Smooth muscle cell of the brain vasculature (primary cell): Measurements from ENCODE around the gene CKAP2L.
A peak's percentile ranks its signal among the peaks of the same experiment; 100 is the strongest.

Experiments used
- DNase-seq: peaks from one replicate; pipeline ENCODE4 v3.0.0-alpha.2; 2012; ENCODE audit warnings: low read depth, low spot score

The CKAP2L gene, protein sequence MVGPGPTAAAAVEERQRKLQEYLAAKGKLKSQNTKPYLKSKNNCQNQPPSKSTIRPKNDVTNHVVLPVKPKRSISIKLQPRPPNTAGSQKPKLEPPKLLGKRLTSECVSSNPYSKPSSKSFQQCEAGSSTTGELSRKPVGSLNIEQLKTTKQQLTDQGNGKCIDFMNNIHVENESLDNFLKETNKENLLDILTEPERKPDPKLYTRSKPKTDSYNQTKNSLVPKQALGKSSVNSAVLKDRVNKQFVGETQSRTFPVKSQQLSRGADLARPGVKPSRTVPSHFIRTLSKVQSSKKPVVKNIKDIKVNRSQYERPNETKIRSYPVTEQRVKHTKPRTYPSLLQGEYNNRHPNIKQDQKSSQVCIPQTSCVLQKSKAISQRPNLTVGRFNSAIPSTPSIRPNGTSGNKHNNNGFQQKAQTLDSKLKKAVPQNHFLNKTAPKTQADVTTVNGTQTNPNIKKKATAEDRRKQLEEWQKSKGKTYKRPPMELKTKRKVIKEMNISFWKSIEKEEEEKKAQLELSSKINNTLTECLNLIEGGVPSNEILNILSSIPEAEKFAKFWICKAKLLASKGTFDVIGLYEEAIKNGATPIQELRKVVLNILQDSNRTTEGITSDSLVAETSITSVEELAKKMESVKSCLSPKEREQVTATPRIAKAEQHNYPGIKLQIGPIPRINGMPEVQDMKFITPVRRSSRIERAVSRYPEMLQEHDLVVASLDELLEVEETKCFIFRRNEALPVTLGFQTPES

DNA sequence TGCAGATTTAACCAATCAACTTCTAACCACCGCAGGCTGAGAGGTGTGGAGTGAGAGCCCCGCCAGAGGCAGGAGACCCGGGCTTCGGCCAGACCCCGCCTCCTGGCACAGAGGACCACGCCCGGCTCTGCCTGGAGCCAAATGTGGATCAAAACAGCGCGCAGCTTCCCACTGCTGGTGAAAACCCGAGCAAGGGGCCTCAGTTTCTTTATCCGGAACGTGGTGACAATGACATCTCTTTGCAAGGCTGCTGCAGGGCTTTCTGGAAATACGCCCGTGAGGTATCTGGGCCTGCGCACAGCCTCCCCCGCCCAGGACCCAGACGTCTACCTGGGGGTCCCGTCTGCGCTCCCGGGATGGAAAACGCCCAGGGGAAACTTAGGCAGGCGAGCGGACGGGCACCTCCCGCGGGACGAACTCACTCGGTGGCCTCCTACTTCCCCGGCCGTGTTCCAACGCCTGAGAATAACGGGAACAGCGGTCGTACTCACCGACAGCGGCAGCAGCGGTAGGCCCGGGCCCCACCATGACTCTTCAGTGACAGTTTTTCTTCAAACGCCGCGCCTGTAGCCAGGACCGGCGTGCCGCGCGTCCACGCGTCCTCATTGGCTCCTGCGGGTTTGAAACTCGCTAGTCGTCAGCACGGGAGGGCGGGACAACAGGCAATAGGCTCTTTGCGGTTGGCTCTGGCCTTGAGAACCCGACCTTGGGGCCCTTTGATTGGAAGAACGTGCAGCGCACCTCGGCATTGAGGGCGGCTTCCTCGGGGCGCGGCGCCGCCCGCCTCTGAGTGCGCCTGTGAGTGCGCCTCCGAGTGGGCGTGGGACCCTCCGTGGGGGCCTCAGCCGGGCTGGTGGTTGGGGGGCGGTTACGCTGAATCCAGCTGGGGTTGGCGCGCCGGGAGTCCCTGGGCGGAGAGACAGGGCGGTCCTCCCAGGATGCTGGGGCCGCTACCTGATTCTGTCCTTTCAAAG, at the start of gene CKAP2L:
Gene CKAP2L, minus strand, starts transcription at position 539 of the 974 bp plus-strand sequence. Its CDS starts 11 bp downstream, at position 528.
- DNase-seq: peak; percentile 97

DNA sequence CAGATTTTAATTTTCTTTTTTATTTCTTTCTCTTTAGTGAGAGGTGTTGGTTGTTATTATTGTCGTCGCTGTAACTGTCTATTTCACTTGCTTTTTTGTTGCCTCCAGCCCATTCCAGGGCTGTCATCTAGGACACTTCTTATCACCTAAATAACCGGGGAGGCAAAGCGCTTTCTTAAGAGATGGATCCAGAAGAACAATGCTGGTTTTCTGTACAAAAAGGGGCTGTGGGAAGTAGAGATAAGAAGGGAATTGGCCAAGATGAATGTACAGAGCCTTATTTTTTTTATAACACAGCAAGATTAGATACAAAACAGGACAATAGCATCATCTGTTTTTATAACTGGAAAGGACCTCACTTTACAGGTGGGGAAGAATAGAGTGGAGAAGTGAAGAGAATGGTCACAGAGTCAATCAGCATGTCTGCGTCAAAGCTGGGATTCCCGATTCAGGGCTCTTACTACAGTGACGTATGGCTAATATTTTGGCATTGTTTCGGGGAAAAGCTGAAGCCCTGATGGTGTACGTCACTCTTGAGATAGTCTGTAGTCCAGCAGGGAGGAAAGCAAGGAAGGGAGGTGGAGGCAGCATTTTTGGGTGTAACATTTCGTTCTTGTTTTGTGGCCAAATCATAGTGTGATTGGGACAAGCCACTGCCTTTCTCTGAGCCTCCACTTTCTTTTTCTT, 49.0 kb upstream of the CKAP2L start:
- DNase-seq: no peak

DNA sequence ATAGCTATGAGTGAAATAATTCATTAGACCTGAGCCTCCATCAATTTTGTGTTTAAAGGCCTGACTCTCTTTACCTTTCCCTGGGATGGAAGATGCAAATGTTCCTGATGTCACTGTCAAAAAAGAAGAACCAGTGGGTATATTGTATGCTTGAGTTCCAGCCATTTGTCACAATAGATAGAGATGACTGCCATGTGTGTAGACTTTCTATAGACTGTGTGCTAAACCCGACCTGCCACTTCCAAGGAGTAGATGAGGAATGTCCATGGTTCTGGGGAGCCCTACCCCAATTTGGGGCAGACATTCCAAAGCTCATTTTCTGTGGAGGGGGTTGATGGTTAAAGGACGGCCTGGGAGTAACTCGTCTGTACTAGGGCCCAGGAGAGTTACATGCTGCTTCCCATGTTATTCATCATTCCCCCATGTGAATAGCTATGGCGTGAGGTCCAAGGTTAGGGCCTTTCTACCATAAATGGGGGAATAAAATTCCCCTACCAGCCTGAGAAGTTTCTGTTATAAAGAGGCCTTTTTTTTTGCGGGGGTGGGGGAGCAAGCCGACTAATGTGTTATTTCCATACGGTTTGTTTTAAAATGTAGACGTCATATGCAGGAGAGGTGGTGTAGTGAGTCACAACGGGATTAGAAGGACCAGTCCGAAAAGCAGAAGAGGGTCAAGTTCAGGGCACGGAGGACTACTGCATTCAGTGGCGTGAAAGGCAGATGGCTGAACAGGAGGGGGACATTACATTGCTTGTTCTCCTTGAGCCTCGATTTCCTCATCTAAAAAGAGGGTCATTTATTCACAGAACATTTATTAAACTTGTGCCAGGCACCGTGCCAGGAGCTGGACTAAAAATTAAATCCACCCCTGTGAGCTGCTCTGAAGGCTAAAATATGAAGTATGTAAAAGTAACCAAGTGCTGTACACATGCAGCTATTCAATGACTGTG, 48.2 kb upstream of the CKAP2L start:
- DNase-seq: no peak

DNA sequence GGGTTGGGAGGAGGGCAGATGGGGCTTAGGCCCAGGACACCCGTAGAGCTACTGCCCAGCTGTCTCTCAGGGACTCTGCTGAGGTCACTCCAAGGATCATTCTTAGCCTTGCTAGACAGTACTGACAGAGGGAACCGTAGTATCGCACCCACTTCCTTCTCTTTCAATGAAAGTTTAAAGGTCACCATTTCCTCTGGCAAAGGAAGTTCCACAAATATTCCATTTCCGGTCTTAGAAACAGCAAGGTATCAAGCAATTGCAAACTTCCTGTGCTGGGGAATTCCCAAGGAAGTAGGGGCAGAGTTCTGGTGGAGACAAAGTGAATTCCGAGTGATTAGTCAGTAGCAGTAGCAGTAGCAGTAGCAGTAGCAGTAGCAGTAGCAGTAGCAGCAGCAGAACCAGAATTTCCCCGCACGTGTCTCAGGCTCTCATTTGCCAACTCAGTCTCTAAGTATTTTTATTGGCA, 47.5 kb upstream of the CKAP2L start:
- no peak for DNase-seq

DNA sequence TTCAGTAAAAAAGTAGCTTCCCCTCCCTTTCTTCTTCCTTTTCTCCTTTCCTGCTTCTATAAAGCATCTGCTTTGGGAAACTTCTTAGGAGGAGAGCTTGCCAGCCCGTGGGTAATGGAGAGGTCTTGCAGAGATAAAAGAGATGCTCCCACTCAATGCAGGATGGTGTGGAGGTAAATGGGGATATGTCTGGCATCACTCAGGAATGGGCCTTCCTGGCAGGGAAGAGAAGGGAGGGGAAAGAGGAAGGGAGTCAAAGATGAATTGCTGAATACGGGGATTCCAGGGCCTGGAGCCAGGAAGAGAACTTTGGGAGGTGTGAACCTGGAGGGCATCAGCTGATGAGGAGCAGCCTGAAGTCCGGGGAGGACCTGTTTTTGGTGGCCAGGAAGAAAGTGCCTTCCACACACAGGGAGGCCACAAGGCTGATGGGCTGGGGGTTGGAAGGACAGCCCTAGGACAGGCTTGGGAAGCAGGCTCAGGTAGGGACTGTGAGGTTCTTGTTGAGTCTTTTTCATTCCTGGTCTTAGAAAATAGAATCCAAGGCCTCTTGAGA, 46.9 kb upstream of the CKAP2L start:
- DNase-seq: no peak

DNA sequence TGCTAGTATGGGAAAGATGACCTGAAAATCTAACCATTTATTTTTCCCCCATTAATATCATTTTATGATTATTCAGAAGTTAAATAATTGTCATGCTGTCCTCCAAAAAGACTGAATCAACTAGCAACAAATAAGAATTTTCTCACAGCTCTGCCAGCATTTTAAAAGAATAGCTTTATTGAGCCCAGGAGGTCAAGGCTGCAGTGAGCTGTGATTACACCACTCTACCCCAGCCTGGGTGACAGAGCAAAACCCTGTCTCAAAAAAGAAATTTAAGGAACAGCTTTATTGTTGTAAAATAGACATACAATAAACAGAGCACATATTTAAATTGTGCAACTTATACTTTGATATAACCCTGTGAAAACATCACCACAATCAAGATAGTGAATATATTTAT, 44.7 kb upstream of the CKAP2L start:
- no peak for DNase-seq

DNA sequence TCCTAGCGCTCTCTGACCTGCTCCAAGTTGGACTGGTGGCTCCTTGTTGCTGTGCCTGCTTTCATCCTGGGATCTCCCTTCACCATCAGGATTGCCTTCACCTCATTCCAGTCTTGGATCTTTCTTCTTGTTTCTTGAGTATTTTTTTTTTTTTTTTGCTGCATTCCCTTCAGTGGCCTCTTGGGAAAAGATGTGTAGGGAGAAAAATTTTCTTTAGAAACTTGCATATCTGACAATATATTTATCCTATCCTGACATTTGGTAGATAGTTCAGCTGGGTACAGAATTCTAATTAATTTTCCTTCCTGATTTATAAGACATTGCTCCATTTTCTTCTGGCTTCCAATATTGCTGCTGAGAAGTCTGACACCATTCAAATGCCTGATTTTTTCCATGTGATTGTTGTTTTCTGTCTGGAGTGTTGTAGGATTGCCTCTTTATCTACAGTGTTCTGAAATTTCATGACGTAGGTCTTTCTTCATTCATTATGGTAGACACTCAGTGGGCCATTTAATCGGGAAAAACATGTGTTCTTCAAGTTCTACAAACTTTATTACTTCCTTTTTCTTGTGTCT, 42.9 kb upstream of the CKAP2L start:
- DNase-seq: no peak

DNA sequence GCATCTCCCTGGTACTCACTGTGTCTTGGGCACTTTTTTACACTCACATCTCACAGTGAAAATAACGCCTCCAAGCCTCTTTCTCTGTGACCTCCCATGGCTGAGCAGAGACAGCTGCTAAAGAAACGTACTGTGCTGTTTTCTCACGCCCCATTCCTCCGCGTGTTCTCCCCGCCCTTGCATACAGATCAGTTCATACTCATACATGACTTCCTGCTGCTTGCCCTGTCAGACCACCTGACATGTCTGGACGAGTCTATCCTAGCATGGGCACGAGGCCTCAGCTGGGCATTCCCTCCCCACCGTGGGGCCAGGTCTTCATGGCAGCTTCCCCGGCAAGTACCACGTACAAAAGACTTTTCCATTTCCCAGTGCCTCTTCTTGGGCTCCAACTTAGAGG, 41.1 kb upstream of the CKAP2L start:
- DNase-seq: no peak

DNA sequence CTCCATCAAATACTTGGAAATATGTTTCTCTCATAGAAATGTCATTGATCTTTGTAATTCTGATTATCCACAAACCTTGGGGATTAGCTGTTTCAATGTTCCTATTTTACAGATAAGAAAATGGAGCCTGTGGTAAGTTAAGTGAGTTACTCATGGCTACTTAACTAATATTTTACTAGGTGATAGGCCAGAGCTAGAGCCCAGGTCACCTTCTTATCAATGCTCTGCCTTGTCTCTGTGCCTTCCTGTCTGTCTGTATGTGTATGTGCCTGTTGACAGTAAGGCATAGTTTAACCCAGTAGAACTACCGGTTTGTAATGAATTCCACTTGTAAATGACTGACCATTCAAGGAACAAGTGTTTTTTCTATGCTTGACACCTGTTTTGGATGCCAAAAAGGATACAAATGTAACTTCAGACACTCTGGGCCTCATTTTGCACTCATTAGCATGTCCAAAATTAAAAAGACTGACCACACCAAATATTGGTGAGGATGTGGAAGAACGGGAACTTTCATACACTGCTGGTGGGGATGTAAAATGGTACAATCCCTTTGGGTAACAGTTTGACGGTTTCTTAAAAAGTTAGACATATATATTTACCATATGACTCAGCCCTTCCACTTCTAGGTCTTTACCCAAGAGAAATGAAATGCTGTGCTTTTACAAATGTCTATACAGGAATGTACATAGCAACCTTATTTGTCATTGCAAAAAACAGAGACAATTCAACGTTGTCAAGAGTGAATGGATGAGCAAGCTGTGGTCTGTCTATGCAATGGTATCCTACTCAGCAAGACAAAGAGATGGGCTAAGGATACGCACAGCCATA, 39.5 kb upstream of the CKAP2L start:
- DNase-seq: no peak

DNA sequence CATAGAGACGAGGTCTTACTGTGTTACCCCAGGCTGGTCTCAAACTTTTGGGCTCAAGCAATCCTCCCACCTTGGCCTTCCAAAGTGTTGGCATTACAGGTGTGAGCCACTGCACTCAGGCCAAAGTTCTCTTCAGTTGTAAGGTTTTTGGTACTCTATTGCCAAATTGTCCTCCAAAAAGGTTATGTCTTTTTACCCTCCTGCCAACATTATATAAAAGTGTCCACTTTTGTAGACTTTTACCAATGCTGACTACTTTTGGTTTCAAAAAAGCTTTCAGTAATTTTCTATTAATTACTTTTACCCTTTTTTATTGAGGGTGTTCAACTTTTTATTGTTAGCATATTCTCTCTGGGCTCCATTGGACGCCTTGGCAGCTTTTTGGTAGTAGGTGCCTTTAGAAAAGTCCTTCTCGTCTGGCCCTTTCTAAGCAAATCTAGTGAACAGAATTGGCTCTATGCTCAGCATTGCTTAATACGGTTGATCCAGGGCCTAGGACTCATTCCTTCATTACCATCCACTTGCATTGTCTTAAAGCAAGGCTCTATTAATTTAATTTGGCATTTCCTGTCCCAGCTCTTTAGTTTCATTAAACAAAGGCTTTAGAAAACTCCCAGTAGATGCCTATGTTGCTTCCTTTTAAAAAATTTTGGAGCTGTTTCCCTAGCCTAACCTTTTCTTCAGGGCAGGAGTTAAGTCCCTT, 36.6 kb upstream of the CKAP2L start:
- DNase-seq: no peak

DNA sequence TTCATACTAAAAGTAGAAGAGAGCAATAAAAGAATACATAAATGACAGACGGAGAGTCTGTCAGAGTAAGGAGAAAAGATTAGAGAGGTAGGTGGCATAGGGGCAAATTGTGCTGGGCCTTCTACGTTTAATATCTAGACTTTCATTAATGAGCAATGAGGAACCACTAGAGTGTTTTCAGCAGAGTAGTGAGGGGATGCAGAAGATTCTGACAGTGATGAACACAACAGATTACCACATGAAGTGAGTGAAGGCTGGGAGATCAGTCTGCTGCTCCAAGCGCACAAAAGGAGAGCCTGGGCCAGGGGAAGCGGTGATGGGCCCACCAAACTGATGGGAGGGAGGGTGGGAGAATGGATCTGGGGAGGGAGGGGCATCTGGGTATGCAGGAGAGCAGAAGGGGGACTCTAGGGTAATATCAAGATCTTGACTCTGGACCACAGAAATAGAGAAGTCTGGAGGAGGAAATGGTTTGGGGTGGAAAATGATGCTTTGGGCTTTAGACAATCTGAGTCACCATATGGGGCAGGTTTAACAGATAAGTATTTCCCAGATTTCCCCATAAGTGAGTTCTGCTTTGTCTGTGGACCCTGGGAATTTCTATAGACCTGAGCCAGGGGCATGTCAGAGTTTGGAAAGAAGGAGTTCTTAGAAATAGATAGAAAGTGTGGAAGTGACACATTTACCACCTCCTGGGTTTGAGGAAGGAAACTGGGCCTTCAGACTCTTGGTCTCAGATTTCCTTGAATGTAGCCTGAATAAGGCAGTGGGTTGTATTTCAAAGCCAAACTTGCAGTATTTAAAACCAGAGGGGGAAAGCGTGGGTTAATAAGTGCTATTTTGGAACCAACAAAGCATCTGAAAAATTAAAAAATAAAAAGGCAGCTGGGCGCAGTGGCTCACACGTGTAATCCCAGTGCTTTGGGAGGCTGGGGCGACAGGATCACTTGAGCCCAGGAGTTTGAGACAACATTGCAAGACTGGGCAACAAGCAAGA, 34.9 kb upstream of the CKAP2L start:
- no peak for DNase-seq

DNA sequence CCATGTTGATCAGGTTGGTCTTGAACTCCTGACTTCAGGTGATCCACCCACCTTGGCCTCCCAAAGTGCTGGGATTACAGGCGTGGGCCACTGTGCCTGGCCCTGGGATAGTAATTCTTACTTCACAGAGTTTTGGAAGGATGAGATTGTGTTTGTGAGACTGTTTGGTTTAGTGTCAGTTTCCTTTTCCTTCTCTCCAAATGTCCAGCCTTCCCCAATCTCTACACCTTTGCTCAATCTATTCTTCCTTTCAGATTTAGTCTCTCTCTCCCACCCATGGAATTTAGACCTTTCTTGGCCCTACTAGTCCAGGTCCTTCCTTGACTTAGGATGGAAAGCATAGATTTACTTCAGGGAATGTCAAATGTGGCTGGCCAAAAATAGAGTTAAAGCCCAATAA, 32.1 kb upstream of the CKAP2L start:
- DNase-seq: no peak

DNA sequence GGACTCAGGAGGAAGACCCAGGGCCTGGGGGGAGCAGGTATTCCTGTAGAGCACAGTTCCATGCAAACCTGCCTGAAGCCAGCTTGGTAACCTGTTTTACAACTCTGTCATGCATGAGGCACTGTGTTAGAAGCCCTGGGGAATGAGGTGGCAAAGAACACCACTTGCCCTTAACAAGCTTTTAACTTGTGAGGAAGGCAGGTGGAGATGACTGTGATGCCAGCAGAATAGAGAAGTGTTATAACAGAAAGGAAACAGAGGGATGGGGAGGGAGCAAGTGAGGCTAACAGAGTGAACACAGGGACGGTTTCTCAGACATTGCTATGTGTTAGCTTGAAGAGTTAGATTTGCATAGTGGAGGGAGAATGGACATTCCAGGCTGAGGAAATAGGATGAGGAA, 31.4 kb upstream of the CKAP2L start:
- DNase-seq: no peak

DNA sequence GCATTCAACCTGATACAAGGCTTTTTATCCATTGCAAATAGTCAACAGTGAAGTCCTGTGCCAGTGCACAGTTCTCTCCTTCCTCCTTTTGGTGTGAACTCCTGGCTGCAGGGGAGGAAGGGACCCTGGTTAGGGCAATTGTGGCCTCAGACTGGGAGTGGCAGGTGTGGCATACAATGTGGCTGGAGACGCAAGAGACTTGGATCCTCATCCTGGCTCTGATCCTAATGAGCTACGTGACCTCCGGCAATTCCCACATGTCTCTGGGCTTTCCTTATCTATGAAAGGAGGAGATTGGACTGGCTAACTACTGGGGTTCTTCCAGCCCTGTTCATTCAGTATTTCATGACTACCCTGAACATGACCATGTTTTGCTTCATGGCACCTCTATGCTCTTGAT, 30.4 kb upstream of the CKAP2L start:
- no peak for DNase-seq

DNA sequence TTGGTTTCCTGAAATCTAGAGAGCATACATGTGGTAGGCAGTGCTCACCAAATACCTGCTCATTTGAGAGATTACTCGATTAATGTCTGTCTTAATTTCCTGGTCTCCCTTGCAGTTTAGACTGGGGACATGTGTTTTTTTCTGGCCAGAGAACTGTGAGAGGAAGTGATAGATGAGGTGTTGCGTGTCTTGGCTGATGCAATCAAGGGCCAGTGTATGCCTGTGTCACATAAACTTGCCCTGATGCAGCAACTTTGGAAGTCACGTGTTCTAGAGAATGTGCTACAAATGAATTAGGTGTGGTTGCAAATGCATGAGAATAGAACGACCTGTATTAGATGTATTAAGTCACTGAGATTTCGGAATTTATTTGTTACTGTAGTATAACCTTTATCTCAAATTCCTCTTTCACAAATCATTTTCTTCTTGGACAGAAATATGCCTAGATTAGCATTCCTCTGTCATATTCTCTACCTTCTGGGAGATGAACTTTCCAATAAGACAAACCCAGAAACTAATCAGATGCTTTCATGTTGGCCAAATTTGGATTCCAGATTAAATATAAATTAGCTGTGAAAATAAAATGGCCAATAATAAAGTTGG, 29.8 kb upstream of the CKAP2L start:
- DNase-seq: no peak

DNA sequence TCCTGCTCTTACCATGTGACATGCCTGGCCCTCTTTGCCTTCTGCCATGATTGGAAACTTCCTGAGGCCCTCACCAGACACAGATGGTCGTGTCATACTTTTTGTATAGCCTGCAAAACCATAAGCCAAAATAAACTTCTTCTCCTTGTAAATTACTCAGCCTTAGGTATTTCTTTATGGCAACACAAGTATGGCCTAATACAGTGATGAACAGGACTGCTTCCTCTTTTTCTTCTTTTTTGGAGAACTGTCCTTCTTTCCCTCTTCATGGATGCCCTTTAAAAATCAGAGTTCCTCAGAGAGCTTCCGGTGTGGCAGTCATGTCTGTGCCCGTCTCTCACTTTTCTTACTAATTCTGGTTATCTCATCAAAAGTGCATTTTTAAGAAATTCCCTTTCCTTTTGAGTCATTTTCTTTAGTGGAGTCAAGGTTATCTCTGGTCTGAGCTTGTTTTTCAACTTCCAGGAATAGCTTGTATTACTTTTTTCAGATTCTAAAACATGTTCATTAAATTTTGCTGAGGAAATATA, 29.1 kb upstream of the CKAP2L start:
- DNase-seq: no peak
